T follicular helper cell (primary cell): Measurements from ENCODE around the gene CHN1.

Experiments used
- DNase-seq: peaks from one replicate; pipeline ENCODE4 v3.0.0-alpha.2; 2020; ENCODE audit warnings: low read depth

The CHN1 gene

DNA sequence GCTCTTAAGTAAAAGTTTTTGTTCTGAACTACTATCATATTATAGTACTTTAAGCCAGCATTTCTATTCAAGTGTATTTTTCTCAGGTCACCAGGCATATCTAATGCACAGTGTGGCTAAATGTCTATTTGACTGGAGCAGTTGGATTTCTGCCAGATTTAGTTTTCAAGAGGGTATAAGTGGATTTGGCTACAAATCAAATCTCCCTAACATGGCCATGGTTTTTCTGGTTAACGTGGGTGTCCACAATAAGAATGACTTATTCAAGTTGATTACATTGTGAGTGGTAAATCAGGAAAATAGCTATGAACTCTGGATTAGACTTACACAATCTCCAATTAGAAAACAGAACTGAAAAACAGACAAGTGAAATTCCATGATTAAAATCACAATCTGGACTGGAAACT lies 5.7 kb upstream of the CHN1 start:
- no peak for DNase-seq

DNA sequence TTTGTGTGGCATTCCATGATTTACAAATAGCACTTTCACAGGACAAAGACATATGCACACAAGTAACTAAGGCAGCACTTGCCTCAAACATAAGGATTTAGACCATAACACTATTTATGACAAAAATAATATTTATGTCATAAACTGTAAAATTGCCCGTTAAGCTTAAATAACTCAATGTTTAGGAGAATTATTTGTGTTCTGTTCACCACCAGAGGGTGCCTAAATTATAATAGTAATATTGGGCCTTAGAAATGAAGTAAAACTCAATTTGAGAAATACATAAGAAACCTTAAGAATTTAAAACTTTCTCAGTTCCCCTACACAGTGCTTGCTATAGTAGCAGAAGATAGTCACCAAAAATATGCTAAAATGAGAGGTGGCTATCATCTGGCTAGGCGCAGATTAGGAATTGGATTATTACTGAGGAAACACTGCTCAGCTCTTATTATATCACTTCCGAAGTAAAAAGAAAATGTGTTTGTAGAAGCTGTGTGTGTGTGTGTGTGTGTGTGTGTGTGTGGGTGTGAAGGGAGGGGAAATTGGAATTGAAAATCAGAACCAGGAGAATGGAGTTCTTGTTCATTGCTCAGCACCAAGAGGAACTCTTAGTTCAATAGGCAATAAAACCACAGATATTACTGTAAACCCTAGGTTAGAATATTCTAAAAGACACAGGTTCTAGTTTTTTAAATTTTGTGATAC lies 4.9 kb upstream of the CHN1 start:
- no peak for DNase-seq

DNA sequence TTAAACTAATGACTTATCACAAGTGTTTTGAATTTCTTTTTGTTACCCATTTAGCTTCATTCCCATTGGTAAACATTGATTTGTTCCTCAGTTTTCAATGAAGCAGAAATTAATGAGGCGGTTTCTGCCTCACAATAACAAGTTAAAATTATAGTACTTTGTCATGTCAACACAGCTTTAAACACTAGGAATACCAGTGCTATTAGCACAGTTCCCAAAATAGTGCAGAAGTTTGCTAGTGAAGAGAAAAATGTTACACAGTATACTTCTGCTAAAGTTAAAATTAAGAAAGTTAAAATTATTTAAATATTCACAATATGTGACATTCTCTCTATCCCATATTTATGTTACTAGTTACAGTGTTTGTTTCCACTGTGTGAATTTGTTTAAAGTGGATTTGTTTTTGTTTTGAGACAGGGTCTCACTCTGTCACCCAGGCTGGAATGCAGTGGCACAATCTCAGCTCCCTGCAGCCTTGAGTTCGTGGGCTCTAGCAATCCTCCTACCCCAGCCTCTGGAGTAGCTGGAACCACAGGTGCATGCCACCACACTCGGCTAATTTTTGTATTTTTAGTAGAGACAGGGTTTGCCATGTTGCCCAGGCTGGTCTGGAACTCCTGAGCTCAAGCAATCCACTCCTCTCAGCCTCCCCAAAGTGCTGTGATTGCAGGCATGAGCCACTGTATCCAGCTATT lies 3.8 kb upstream of the CHN1 start:
- DNase-seq: no peak

DNA sequence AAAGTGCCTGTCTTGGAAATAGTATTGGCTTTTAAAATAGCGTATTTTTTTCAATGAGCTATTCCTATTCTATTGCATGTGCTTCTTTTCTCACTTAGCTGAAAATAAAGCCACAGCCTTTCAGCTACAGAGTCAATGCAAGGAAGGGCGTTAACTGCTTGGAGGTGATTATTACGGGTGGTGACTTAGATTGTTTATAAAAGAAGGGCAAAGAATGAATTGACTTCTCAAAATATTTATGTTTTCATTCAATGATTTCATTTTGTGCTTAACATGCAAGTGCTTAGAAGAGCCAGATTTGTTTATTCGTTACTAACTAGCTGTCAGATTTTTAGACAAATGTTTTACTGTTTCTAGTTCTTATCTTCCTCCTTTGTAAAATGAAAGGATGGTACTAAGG lies 2.8 kb upstream of the CHN1 start:
- no peak for DNase-seq

DNA sequence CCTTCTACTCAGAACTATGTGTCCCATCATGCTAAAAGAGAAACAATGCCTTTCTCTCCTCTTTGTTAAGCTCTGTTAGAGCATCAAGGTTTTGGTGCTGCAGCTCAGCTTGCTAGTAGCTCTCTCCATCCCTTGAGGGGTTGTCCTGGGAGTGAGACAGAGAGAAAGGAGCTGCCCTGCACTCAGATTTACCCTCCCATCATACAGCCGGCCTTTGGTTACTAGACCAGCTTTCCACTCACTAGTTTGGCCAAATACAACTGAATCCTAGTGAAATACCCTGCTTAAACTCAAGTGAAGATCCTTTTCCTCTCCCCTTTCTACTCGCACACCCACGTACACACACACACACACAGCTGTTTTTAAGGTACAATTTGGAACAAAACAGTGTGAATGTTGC lies 2.3 kb upstream of the CHN1 start:
- no peak for DNase-seq

DNA sequence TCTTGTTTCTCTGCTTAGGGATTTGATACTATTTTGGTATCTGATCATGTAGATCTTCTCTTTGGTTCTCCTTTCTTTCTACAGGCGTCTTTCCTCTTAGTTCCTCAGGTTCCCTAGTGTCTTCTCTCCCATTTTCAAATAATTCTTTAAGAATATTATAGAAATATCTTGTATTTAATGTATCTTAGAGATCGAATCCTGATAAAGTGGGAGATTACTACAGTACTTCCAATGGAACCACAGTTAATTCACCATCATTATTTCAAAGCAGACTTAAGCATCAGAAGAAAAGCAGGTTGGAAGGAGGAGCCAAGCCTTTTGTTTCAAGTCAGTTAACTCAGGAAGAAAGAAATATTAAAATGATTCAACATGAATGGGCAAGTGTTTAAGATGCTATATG lies 1.1 kb upstream of the CHN1 start:
- no peak for DNase-seq

DNA sequence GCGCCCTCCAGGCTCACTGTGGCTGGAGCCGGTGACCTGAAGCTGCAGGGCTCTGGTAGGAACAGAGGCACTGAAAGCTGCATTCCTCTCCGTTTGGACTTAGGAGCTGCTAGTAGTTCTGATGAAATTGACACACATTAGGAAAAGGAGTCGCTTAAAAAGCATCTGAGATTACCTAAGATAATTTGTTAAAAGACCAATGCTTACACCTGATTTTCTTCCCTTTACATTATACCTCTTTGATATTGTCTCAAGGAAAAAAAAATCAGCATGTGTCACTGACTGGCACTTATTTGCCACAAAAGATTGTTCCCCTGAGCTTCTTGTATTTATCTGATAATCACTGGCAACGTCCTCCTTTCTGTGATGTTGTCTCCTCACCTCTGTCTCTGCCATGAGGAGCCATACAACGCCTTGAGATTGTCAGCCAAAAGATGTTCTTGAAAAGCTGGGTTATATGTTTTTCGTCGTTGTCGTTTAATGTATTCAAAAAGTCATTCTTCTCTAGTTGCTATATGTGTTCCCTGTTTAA lies 618 bp upstream of the CHN1 start:
- no peak for DNase-seq

DNA sequence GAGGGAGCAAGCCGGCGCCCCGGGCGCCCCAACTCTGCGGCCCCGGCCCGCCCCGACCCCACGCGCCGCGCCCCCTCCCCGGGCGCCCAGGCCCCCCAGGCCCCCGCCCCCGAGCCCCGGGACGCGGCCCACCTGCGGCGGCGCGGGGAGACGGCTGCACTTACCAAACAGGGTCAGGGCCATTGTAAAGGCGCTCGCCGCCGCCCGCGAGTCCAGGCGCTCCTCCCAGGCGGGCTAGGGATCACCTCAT lies 526 bp downstream of the CHN1 start:
- DNase-seq: no peak

DNA sequence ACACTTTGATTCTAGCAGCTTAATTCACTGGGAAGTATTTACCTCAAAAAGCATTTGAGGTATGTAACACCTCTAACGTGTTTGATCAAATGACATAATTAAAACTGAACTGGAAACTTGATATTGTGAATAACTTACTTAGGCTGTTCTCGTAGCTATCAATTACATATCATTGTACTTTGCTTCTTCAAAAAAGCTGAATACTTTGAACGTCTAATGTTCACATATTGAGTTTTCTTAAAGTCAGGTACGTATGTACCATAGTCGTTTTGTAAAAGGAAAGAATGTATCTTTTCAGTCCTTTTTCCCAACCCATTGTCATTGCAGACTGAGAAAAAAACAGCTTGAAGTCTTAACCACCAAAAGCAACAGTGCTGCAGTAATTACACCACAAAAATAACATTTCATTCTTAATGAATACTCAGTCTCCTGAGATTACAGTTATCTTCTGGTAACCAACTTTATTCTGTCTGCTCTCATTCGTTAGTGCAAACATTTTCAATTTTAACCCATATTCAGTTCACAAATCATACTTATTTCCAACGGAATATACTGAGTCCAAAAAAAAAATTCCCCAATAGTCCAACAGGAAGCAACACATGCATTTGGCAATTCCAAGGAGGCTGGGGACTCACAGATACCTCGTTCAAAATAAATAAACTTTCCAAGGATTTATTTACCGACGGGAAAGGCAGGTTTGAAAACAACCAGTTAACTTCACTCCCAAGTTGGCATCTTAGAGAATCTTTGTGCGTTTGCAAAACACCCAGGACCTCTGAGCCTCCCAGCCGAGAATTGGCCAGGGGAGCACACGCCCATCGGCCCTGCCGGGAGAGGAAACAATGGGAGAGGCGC lies 1.1 kb downstream of the CHN1 start:
- no peak for DNase-seq

DNA sequence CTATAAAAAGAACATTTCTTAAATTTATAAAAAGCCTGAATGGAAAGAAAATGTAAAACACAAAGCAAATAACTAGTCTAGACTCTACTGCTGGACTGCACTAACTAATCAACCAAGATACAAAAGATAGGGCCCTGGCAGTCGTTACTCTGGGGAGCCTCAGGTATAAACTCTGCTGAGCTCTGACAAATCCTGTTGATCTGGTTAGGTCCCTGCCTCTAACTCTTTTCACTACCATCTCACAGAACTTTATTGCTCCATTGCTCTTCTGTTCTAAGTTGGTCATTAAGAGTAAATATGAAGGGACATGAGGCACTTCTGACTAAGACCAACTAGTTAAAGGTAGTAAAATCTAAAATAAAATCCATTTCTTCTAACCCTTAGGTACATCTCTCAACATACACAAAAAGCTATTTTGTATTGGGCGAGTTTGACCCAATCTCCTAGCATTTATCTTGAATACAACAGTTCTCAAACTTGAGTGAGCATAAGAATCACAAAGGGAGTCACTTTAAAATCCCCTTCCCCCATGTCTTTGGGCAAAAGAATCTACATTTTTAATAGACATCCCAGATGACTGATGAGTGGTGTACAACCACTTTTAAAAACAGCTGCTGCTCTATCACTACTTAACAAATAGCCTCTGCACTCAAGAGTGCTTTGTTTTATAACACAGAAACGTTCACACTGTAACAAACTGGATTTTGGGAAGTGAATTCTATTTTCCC lies 2.5 kb downstream of the CHN1 start:
- no peak for DNase-seq

DNA sequence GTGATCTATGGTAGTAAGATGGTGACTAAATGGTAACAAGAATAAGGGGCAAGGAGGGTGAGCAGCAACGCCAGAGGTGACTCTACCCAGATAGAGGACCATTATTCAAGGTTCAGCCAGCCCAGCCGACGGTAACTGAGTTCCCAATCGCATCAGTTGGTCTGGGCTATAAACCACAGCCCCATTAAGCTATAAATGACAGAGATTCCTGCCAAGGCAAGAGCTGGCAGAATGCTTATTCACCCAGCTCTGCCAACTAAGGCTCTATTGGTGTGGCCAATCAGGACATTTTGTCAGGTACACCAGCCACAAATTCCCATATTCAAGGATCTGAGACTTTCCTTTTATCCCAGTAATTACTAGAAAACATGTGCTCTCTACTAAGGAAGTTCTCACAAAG lies 3.6 kb downstream of the CHN1 start:
- DNase-seq: no peak

DNA sequence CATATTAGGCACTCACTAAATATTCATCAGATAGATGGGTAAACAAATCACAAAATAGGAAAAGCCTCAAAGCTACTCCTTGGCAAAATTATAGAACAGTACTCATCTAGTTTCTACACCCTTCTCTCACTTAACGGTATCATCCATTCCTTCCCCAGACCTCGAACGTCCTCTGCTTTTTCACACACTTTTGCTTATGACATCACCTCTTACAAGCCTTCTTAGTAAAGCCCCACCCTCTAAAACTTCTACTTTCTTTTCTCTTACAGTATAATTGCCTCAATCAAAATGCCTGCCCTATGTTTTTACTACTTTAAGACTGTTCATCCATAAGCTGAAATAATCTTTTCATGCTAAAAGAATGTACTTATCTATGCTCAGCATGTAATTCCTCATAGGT lies 8.1 kb downstream of the CHN1 start:
- DNase-seq: no peak

DNA sequence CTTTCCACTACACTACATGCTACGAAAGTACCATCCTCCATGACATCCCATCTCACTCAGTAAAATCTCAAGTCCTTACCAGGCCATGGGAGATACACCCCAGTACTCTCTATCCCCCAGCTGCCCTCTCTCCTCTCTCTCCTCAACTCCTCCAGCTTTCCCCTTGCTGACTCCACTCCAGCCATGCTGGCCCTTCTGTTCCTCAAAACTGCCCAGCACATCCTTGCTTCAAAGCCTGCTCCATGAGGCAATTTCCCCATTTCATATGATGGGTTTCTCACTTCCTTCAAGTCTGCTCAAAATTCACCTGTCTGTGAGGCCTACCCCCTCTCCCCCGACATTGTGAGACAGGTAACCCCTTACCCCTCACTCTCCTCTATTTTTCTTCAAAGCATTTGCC lies 8.6 kb downstream of the CHN1 start:
- DNase-seq: no peak

DNA sequence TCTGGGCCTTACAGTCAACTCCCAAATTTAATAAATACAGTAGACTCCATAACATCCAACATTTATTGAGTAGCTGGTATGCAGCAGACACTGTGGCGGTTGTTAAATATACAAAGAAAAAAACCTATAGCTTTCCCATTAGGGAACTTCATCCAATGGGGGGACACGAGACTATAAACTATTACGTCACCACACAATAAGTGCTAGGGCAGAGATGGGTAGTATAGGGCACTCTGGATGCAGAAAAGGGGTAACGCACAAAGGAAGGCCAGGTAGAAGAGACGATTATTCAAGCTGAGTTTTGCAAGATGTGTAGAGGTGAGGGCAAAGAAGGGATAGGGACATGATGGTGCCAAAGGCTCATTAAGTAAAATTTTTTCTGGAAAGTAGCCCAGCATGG lies 10.8 kb downstream of the CHN1 start:
- no peak for DNase-seq

DNA sequence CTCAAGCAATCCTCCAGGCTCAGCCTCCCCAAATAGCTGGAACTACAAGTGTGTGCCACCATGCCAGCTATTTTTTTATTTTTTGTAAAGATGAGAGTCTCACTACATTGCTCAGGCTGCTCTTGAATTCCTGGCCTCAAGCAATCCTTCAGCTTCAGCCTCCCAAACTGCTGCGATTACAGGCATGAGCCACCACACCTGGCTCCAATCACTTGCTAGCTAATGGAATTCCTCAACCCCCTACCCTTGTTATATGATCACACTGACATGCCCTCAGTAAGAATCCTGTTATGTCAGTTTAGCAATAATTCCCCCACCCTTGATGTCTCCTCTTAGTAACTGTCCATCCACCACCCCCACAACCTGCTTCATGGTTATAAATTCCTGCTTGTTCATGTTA lies 12.3 kb downstream of the CHN1 start:
- DNase-seq: no peak

DNA sequence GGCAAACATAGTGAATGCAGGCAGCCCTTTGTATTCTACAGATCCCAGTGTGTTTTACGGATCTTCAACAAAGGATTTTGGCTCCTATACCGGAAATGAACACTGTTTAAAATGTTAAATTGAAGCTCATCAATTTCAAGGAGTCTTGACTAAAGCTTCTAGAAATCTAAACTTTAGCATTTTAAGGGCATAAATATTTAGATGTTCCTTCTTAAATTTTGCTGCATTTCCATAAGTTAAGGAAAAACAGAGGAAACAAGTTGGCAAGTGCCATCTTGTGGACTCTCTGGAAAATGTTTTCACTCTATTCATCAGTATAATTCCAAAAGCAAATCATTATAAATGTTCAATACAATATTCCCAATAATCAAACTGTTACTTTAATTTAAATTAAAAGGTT lies 19.6 kb downstream of the CHN1 start:
- no peak for DNase-seq

DNA sequence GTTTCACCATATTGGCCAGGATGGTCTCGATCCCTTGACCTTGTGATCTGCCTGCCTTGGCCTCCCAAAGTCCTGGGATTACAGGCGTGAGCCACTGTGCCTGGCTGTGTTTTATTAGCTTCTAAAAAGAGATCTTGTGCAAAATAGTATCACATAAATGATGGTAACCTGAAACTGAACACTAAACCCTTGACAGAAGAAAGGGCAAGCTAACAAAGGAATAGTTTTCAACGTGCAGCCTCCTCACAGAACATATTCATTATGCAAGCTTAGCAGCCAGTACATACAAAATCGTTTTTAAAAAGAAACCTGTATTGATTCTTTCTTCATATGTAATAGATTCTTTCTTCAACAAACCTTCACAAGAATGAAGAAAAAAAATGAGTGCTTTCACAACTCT lies 20.6 kb downstream of the CHN1 start:
- no peak for DNase-seq

DNA sequence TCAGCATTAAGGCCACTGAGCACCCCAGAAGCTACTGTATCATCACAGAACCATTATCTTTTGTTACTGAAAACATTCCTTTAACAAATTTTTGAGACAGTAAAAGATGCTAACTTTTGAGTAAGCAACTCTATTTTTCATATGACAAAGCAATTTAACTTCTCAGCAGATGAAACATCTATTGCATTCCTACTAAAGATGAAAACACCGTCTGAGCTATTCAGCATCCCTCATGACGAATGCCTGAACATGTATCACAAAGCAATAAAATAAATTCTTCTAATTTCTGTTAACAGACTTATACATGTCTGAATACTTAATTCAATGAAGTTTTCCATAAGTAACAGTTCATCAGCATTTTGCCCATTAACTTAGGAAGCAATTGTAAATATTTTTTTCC lies 23.9 kb downstream of the CHN1 start:
- DNase-seq: no peak

DNA sequence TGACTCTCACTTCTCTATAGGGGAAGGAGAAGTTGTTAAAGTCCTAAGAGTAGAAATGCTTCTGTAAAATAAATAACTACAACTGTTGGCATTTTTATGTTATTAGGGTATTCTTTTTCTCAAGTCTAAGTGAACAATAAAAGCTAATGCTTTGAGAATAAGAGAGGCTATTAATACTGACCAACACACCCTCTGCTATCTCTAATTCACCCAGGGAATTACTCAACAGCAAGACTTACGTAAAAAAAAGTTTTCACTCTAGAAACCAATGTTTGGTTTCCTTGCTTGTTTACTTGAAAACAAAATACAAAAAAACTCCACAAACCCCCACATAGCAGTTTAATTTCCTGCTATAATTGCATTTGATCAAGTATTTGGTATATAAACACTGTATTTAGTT lies 25.2 kb downstream of the CHN1 start:
- DNase-seq: no peak

DNA sequence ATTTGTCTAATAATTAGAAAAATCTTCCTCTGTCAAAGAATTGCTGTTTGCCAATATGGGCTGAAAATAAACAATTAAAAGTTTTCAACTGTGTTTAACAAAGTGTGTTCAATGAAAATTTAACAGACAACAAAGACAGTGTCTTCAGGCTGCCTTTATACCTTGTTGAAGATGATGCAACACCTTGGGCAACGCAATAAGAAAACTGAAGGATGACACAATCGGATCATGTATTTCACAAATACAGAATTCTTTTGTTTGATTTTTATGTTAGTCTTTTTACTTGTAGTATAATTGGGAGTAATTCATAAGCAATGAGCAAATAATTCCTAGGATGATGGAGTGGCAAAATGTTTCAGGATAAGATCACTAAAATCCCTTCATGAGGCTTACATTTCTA lies 27.8 kb downstream of the CHN1 start:
- DNase-seq: no peak

DNA sequence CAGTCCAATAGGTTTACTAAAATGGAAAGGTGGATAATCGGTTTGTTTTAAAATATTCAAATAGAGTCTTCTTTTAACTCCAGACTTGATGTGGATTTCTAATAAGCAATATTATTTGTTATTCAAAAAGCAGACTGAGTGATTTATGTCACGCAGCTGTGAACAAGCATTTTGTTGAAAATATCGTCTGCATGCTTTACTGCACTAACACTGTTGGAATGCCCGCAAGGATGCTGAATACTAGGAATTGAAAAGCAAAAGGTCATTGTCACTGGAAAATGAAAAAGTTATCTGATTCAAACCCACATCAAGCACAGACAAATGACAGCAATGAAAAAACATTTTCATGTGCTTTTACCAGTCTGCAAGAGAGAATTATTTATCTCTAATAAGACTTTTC lies 31.1 kb downstream of the CHN1 start:
- DNase-seq: no peak

DNA sequence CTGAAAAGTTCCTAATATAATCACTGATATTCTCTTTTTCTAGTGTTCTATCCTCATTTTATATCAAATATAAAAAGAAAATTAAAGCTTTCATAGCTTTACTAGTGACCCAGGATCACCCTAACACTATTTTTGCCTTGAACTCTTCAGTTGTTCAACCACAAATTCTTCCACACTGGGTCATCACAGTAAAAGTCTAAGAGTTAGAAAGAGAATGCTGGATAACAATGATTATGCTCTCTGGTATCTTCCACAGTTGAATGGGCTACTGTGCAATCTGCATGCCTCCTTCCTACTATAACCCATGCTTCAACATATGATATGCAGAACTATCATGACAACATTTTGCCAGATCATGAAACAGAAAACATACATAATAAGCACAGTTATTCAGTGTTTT lies 32.3 kb downstream of the CHN1 start:
- DNase-seq: no peak
